ENCODE data around the gene ADORA1.

DNA sequence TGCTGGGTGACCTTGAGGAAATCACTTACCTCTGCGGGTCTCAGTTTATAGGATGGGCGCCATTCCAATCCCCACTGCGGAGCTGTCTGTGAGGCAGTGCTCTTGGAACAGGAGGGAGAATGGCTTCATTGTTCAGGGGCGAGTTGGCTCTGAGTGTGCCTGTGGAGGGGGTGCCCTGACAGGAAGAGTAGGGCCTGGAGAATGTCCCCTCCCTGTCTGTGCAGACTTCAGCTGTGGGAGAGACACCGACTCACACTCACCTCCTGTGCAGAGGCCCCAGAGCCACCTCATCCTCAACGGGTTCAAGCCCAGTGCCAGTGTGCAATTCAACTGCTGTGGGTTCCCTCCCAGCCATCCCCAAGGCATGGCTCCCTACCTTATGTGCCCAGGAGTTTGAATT lies 17.1 kb downstream of the ADORA1 start:
- TF ChIP-seq, protein P1, sequence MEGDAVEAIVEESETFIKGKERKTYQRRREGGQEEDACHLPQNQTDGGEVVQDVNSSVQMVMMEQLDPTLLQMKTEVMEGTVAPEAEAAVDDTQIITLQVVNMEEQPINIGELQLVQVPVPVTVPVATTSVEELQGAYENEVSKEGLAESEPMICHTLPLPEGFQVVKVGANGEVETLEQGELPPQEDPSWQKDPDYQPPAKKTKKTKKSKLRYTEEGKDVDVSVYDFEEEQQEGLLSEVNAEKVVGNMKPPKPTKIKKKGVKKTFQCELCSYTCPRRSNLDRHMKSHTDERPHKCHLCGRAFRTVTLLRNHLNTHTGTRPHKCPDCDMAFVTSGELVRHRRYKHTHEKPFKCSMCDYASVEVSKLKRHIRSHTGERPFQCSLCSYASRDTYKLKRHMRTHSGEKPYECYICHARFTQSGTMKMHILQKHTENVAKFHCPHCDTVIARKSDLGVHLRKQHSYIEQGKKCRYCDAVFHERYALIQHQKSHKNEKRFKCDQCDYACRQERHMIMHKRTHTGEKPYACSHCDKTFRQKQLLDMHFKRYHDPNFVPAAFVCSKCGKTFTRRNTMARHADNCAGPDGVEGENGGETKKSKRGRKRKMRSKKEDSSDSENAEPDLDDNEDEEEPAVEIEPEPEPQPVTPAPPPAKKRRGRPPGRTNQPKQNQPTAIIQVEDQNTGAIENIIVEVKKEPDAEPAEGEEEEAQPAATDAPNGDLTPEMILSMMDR (conservative IDR thresholded peaks at IDR 0.05; ENCODE audit: low read depth, low read length) = no peak
- TF ChIP-seq EZH2 (IDR thresholded peaks at IDR 0.05; ENCODE audit: borderline replicate concordance, low read depth, low read length, poor library complexity, severe bottlenecking) = no peak
